Activated naive CD4-positive, alpha-beta T cell treated with anti-CD3 and anti-CD28 coated beads, Interleukin-2, amount 50 U/mL, for 24 hours (primary cell): Measurements from ENCODE around the gene LPAR1.
A peak's percentile ranks its signal among the peaks of the same experiment; 100 is the strongest.
"Not testable (repeated sequence)": the region's sequence is repeated elsewhere in the genome, so short reads cannot be mapped to it uniquely, and the experiment has no call there.

Experiments
- H3K27ac Mint-ChIP-seq: one replicate; pipeline ENCODE4 v1.8.0; 2021; ENCODE audit warnings: mild to moderate bottlenecking, mixed read lengths
- H3K27me3 Mint-ChIP-seq: one replicate; pipeline ENCODE4 v1.8.0; 2021; ENCODE audit warnings: mixed read lengths
- H3K36me3 Mint-ChIP-seq: one replicate; pipeline ENCODE4 v1.8.0; 2021; ENCODE audit warnings: mixed read lengths
- H3K4me1 Mint-ChIP-seq: one replicate; pipeline ENCODE4 v1.8.0; 2021; ENCODE audit warnings: mixed read lengths
- H3K4me3 Mint-ChIP-seq: one replicate; pipeline ENCODE4 v1.8.0; 2021; ENCODE audit warnings: mild to moderate bottlenecking, mixed read lengths
- H3K9me3 Mint-ChIP-seq: one replicate; pipeline ENCODE4 v1.8.0; 2021; ENCODE audit warnings: mixed read lengths

LPAR1 gene

GRCh38 chr9:111051400-111051799 is 13.1 kb upstream of the LPAR1 start:
- no peak overlapping the region for H3K27ac Mint-ChIP-seq
- H3K27me3 Mint-ChIP-seq, result no peaks in the 10 kb centered on the region
- no peaks in the 10 kb centered on the region for H3K9me3 Mint-ChIP-seq
- H3K36me3 Mint-ChIP-seq, result no peaks in the 10 kb centered on the region
- H3K4me3 Mint-ChIP-seq, result no peak overlapping the region
- H3K4me1 Mint-ChIP-seq, result no peaks in the 10 kb centered on the region

GRCh38 chr9:111050819-111051218 is 12.5 kb upstream of the LPAR1 start:
- Mint-ChIP-seq H3K27me3 (no peaks in the 10 kb centered on the region), H3K27ac (no peak overlapping the region), H3K4me3 (no peak overlapping the region), H3K4me1 (no peaks in the 10 kb centered on the region), H3K9me3 (no peaks in the 10 kb centered on the region), H3K36me3 (no peaks in the 10 kb centered on the region)

GRCh38 chr9:111047287-111047686 is 9.0 kb upstream of the LPAR1 start:
- not testable (repeated sequence) for H3K9me3 Mint-ChIP-seq, H3K4me3 Mint-ChIP-seq, H3K36me3 Mint-ChIP-seq, H3K27me3 Mint-ChIP-seq, H3K4me1 Mint-ChIP-seq, H3K27ac Mint-ChIP-seq

GRCh38 chr9:111041902-111042301 is 3.6 kb upstream of the LPAR1 start:
- H3K4me3 Mint-ChIP-seq, result no peak overlapping the region
- H3K27me3 Mint-ChIP-seq, result peaks cover 17% of the 10 kb centered on the region
- H3K4me1 Mint-ChIP-seq, result peaks cover 12% of the 10 kb centered on the region
- H3K36me3 Mint-ChIP-seq, result peaks cover 2% of the 10 kb centered on the region
- no peaks in the 10 kb centered on the region for H3K9me3 Mint-ChIP-seq
- no peak overlapping the region for H3K27ac Mint-ChIP-seq

- Mint-ChIP-seq H3K27me3 (peaks cover 26% of the 10 kb centered on the region), H3K27ac (no peak overlapping the region), H3K4me3 (no peak overlapping the region), H3K9me3 (no peaks in the 10 kb centered on the region), H3K36me3 (peaks cover 2% of the 10 kb centered on the region), H3K4me1 (peaks cover 12% of the 10 kb centered on the region)
Observed at GRCh38 chr9:111040494-111040893, 2.2 kb upstream of the LPAR1 start.

- Mint-ChIP-seq H3K4me1 (peaks cover 12% of the 10 kb centered on the region), H3K27me3 (peaks cover 37% of the 10 kb centered on the region), H3K27ac (no peak overlapping the region), H3K9me3 (no peaks in the 10 kb centered on the region), H3K4me3 (peak overlapping the region; percentile 82), H3K36me3 (peaks cover 2% of the 10 kb centered on the region)
Observed at GRCh38 chr9:111039231-111039906, 1.1 kb upstream of the LPAR1 start.

- Mint-ChIP-seq H3K36me3 (peaks cover 2% of the 10 kb centered on the region), H3K4me1 (peaks cover 12% of the 10 kb centered on the region), H3K27me3 (peaks cover 38% of the 10 kb centered on the region), H3K9me3 (no peaks in the 10 kb centered on the region), H3K4me3 (no peak overlapping the region), H3K27ac (no peak overlapping the region)
Observed at GRCh38 chr9:111037708-111038330, 451 bp downstream of the LPAR1 start.

- Mint-ChIP-seq H3K27ac (no peak overlapping the region), H3K9me3 (no peaks in the 10 kb centered on the region), H3K36me3 (peaks cover 2% of the 10 kb centered on the region), H3K4me3 (peak overlapping the region; percentile 8), H3K27me3 (peaks cover 38% of the 10 kb centered on the region), H3K4me1 (peaks cover 12% of the 10 kb centered on the region)
Observed at GRCh38 chr9:111037356-111037707, 938 bp downstream of the LPAR1 start.

- Mint-ChIP-seq H3K27ac (no peak overlapping the region), H3K9me3 (no peaks in the 10 kb centered on the region), H3K27me3 (peaks cover 38% of the 10 kb centered on the region), H3K4me3 (peak overlapping the region; percentile 8), H3K4me1 (peaks cover 12% of the 10 kb centered on the region), H3K36me3 (peaks cover 2% of the 10 kb centered on the region)
Observed at GRCh38 chr9:111036946-111037345, 1.3 kb downstream of the LPAR1 start.

- no peak overlapping the region for H3K27ac Mint-ChIP-seq
- no peaks in the 10 kb centered on the region for H3K9me3 Mint-ChIP-seq
- peaks cover 12% of the 10 kb centered on the region for H3K4me1 Mint-ChIP-seq
- peaks cover 38% of the 10 kb centered on the region for H3K27me3 Mint-ChIP-seq
- H3K36me3 Mint-ChIP-seq, result peaks cover 2% of the 10 kb centered on the region
- H3K4me3 Mint-ChIP-seq, result no peak overlapping the region
Observed at GRCh38 chr9:111036429-111036789, 1.9 kb downstream of the LPAR1 start.

GRCh38 chr9:111035543-111036428 is 2.5 kb downstream of the LPAR1 start:
- H3K27ac Mint-ChIP-seq, result no peak overlapping the region
- H3K9me3 Mint-ChIP-seq, result no peaks in the 10 kb centered on the region
- peaks cover 38% of the 10 kb centered on the region for H3K27me3 Mint-ChIP-seq
- peaks cover 2% of the 10 kb centered on the region for H3K36me3 Mint-ChIP-seq
- H3K4me1 Mint-ChIP-seq, result peaks cover 12% of the 10 kb centered on the region
- no peak overlapping the region for H3K4me3 Mint-ChIP-seq

- Mint-ChIP-seq H3K4me3 (no peak overlapping the region), H3K27ac (no peak overlapping the region), H3K4me1 (peaks cover 12% of the 10 kb centered on the region), H3K9me3 (no peaks in the 10 kb centered on the region), H3K36me3 (peaks cover 2% of the 10 kb centered on the region), H3K27me3 (peaks cover 37% of the 10 kb centered on the region)
Observed at GRCh38 chr9:111034898-111035539, 3.3 kb downstream of the LPAR1 start.

GRCh38 chr9:111034170-111034897 is 3.9 kb downstream of the LPAR1 start:
- peaks cover 12% of the 10 kb centered on the region for H3K4me1 Mint-ChIP-seq

GRCh38 chr9:111030492-111030891 is 7.8 kb downstream of the LPAR1 start:
- Mint-ChIP-seq H3K27ac (no peak overlapping the region), H3K4me1 (no peaks in the 10 kb centered on the region), H3K4me3 (no peak overlapping the region), H3K36me3 (no peaks in the 10 kb centered on the region), H3K9me3 (peaks cover 5% of the 10 kb centered on the region), H3K27me3 (peaks cover 22% of the 10 kb centered on the region)

More at GRCh38 chr9:111034170-111034897, 3.9 kb downstream of the LPAR1 start:
- Mint-ChIP-seq H3K36me3 (peaks cover 2% of the 10 kb centered on the region), H3K27ac (no peak overlapping the region), H3K9me3 (no peaks in the 10 kb centered on the region), H3K4me3 (no peak overlapping the region), H3K27me3 (peaks cover 37% of the 10 kb centered on the region)

GRCh38 chr9:111029260-111029659 is 9.0 kb downstream of the LPAR1 start:
- H3K9me3 Mint-ChIP-seq, result peaks cover 5% of the 10 kb centered on the region
- no peaks in the 10 kb centered on the region for H3K4me1 Mint-ChIP-seq
- no peak overlapping the region for H3K27ac Mint-ChIP-seq
- no peaks in the 10 kb centered on the region for H3K36me3 Mint-ChIP-seq
- peaks cover 12% of the 10 kb centered on the region for H3K27me3 Mint-ChIP-seq
- H3K4me3 Mint-ChIP-seq, result no peak overlapping the region
